Colonic mucosa (tissue), 4 donors: ENCODE measurements around the gene SLC25A10. TPM values are rescaled to one million over a fixed set of nuclear protein-coding genes. Genes with fewer than 3 reads are reported as not detected.

ENCODE experiments used
- DNase-seq: peaks from one replicate; pipeline ENCODE4 v3.0.0-alpha.2; 2020
- H3K27ac ChIP-seq: fragments of 200-600 bp; one replicate; pipeline ENCODE4 v1.8.0; 2021
- H3K27me3 ChIP-seq: fragments of 200-600 bp; one replicate; pipeline ENCODE4 v1.8.0; 2021
- H3K36me3 ChIP-seq: fragments of 200-600 bp; one replicate; pipeline ENCODE4 v1.8.0; 2021
- H3K4me1 ChIP-seq: fragments of 200-600 bp; one replicate; pipeline ENCODE4 v1.8.0; 2021; ENCODE audit warnings: mild to moderate bottlenecking
- H3K4me3 ChIP-seq: fragments of 200-600 bp; one replicate; pipeline ENCODE4 v1.8.0; 2021
- H3K9ac ChIP-seq, 2 donors: one replicate each; pipeline ENCODE4 v1.7.0; 2013; ENCODE audit warnings: control low read depth in 2 of 2, low read depth in 2 of 2, low read length in 2 of 2
- H3K9me3 ChIP-seq: fragments of 200-600 bp; one replicate; pipeline ENCODE4 v1.8.0; 2021
- intact Hi-C: fragments of 100-400 bp; cut with DNase I; formaldehyde crosslinking; loops from one replicate; pipeline ENCODE4 v1.14.1; 2022
- total RNA-seq, 2 donors: library from RNA; stranded (reverse); fragmentation: NEBNext Ultra II Directional in 1 of 2; extraction: Animal tissue kit (Norgen Biotek cat#: 25700) in 1 of 2; gene quantifications; one replicate each; pipeline ENCODE4 v1.2.1, GENCODE V29; 2021
- TF ChIP-seq, protein P1 (sequence below): fragments of 200-600 bp; IDR thresholded peaks from one replicate; pipeline ENCODE4 v1.8.0; 2022; ENCODE audit warnings: antibody characterized with exemption, mild to moderate bottlenecking
- donor health status: healthy.
- donor health status: DM: no; HTN: no; CAD: no.
- donor health status: DM: no; HTN: no; CAD: no.

The SLC25A10 gene
- total RNA-seq, 2 donors from 2014 or later, result 46.0 to 110 TPM

DNA sequence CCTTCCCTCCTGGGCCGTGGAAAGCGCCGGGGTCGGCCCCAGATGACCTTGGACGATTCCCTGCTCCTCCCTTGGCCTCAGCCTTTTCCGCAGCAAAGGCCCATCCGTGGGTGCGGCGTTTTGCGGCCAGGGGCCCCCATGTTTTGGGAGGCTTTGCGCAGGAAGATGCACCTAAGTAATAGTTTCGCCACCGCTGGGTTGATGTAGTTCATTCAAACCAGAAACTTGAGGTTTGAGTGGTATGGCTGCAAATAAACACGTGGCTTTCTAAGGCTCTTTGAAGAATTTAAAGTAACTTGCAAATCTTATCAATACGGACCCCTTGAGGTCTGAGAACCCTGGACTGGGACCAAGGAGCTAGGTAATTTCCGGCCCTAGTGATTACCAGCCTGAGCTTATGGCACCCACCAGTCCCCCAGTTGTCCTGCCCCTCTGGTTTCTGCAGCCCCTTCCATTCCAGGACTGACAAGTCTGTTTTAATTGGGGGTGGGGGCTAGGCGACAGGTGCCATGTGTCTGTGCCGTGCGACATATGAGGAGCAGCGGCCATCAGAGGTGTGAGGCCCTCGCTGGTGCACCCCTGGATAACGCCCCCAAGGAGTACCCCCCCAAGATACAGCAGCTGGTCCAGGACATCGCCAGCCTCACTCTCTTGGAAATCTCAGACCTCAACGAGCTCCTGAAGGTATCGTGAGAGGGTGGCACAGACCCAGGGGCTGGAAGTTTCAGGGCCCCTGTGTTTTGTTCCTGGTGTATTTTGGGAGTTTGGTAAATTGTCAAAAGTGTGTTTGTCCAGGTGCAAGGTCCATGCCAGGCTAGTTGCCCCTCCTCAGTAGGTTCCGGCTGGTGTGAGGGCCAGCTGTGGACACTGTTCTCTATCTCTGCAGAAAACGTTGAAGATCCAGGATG lies 8.1 kb upstream of the SLC25A10 start:
- intact Hi-C loops, result no loop called here

DNA sequence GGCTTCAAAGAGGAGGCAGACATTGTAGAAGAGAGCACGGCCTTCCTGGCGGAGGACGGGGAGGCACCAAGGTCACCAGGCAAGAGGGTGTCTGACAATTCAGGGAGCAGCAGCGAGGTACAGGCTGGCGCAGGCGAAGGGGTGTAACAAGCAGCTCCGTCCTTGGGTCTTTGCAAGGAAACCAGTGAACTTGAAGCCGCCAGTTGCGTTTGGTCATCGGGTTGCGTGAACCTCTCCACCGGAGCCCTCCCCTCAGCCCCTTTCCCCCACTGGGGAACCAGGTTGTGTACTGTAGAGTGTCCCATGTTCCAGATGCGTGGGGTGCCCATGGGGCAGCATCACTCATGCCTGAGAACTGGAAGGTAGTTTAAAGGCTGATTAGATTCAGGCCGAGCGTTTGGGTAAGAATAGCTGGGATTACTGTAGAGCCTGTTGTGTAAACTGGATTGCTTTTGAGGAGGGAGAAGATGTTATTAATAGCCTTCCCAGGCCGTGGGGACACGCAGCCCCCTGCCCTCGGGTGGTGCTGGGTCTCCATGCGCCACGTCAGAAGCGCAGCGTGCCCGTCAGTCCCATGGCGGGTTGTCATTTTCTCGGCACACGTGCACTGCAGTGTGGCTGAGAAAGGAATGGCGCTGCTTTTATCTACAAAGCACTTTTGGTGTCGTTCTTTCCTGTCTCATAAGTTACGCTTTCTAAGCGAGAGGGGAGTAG lies 6.4 kb upstream of the SLC25A10 start:
- peaks cover 27% of the 10 kb centered on the region for H3K4me1 ChIP-seq
- TF ChIP-seq, protein P1, sequence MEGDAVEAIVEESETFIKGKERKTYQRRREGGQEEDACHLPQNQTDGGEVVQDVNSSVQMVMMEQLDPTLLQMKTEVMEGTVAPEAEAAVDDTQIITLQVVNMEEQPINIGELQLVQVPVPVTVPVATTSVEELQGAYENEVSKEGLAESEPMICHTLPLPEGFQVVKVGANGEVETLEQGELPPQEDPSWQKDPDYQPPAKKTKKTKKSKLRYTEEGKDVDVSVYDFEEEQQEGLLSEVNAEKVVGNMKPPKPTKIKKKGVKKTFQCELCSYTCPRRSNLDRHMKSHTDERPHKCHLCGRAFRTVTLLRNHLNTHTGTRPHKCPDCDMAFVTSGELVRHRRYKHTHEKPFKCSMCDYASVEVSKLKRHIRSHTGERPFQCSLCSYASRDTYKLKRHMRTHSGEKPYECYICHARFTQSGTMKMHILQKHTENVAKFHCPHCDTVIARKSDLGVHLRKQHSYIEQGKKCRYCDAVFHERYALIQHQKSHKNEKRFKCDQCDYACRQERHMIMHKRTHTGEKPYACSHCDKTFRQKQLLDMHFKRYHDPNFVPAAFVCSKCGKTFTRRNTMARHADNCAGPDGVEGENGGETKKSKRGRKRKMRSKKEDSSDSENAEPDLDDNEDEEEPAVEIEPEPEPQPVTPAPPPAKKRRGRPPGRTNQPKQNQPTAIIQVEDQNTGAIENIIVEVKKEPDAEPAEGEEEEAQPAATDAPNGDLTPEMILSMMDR, result no peak
- intact Hi-C loops, result no loop called here
- H3K9me3 ChIP-seq, result no peaks in the 10 kb centered on the region
- no peaks in the 10 kb centered on the region for H3K27me3 ChIP-seq
- no peak for DNase-seq
- H3K4me3 ChIP-seq, result no peak overlapping the region
- peaks cover 9% of the 10 kb centered on the region for H3K36me3 ChIP-seq
- H3K27ac ChIP-seq, result no peak overlapping the region
- no peak overlapping the region for H3K9ac ChIP-seq

More for the DNA sequence above, 8.1 kb upstream of the SLC25A10 start:
- Histone ChIP-seq H3K27me3 (no peaks in the 10 kb centered on the region), H3K27ac (peak overlapping the region; percentile 86), H3K4me3 (peak overlapping the region; percentile 83), H3K4me1 (peaks cover 20% of the 10 kb centered on the region), H3K36me3 (peaks cover 9% of the 10 kb centered on the region), H3K9ac (peak overlapping the region; percentile 96 to 98), H3K9me3 (no peaks in the 10 kb centered on the region)
- DNase-seq, result no peak
- TF ChIP-seq, protein P1, result no peak

DNA sequence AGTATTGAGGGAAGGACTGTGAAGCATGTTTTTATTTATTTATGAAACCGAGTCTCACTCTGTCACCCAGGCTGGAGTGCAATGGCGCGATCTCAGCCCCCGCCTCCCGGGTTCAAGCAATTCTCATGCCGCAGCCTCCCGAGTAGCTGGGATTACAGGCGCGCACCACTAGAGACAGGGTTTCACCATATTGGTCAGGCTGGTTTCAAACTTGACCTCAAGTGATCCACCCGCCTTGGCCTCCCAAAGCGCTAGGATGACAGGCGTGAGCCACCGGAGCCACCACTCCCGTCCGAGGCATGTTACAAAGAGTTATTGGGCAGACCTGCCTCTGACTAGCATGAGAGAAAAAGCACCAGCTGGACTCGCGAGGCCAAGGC lies 5.9 kb upstream of the SLC25A10 start:
- H3K4me3 ChIP-seq, result no peak overlapping the region
- H3K27ac ChIP-seq, result no peak overlapping the region
- no peaks in the 10 kb centered on the region for H3K27me3 ChIP-seq
- intact Hi-C loops, result no loop called here
- DNase-seq, result no peak
- peaks cover 9% of the 10 kb centered on the region for H3K36me3 ChIP-seq
- TF ChIP-seq, protein P1, result no peak
- H3K9ac ChIP-seq, result no peak overlapping the region
- H3K4me1 ChIP-seq, result peaks cover 31% of the 10 kb centered on the region
- H3K9me3 ChIP-seq, result no peaks in the 10 kb centered on the region

DNA sequence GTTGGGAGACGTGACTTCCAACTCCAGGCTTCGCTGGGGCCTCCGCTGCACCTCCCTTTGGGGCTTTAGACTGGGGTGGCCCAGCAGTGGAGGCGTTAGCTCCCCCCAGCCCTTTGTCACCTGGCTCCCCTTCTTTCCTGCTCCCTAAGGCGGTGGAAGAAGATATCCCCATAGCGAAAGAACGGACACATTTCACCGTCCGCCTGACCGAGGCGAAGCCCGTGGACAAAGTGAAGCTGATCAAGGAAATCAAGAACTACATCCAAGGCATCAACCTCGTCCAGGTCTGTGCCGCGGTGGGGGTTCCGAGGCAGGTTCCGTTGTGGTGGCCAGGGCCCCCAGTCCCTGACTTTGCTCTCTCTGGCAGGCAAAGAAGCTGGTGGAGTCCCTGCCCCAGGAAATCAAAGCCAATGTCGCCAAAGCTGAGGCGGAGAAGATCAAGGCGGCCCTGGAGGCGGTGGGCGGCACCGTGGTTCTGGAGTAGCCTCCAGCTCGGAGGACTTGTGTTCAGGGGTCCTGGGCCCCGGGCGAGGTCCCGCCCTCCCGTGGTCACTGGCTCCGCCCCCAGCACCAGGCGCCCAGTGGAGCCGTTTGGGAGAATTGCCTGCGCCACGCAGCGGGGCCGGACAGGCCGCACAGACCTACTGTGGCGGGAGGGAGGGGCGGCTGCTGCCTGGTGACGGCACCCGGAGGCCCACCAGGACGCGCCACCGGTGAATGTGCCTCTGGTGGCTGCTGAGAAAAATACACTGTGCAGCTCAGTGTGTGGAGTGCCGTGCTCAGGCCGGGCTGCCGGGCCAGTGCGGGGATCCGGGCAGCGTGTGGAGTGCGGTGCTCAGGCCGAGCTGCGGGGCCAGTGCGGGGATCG lies 5.1 kb upstream of the SLC25A10 start:
- peaks cover 9% of the 10 kb centered on the region for H3K36me3 ChIP-seq
- no peak overlapping the region for H3K4me3 ChIP-seq
- DNase-seq, result no peak
- H3K27ac ChIP-seq, result no peak overlapping the region
- H3K9me3 ChIP-seq, result no peaks in the 10 kb centered on the region
- TF ChIP-seq, protein P1, result no peak
- H3K9ac ChIP-seq, result no peak overlapping the region
- intact Hi-C loops, result no loop called here
- H3K4me1 ChIP-seq, result peaks cover 28% of the 10 kb centered on the region
- no peaks in the 10 kb centered on the region for H3K27me3 ChIP-seq
